Mesothelial cell of epicardium (in vitro differentiated cells): Measurements from ENCODE around the gene MCM5. TPM values are rescaled to one million over a fixed set of nuclear protein-coding genes. Genes with fewer than 3 reads are reported as not detected.

Experiments
- DNase-seq, 2 experiments: peaks; one replicate each; pipeline ENCODE4 v3.0.0; 2021; ENCODE audit warnings: low spot score in 2 of 2; ENCODE audit not compliant: unreplicated experiment in 2 of 2
- H3K27ac Mint-ChIP-seq: 2 replicates; pipeline ENCODE4 v1.8.0; 2021; ENCODE audit warnings: mixed read lengths
- H3K27me3 Mint-ChIP-seq: 2 replicates; pipeline ENCODE4 v1.8.0; 2021; ENCODE audit warnings: low read depth, mixed read lengths
- H3K36me3 Mint-ChIP-seq: 2 replicates; pipeline ENCODE4 v1.8.0; 2021; ENCODE audit warnings: mixed read lengths
- H3K4me1 Mint-ChIP-seq: 2 replicates; pipeline ENCODE4 v1.8.0; 2021; ENCODE audit warnings: mixed read lengths
- H3K4me3 Mint-ChIP-seq: 2 replicates; pipeline ENCODE4 v1.8.0; 2021; ENCODE audit warnings: mild to moderate bottlenecking, moderate library complexity, mixed read lengths
- H3K9me3 Mint-ChIP-seq: 2 replicates; pipeline ENCODE4 v1.8.0; 2021; ENCODE audit warnings: mixed read lengths
- total RNA-seq: library from RNA; stranded (reverse); gene quantifications from 3 replicates; pipeline ENCODE4 v1.2.1, GENCODE V29; 2021
- TF ChIP-seq, protein P1 (sequence below): fragments of 200-600 bp; sonication (generic); IDR thresholded peaks from one replicate; pipeline ENCODE4 v1.5.0; 2021; ENCODE audit warnings: antibody characterized with exemption; ENCODE audit not compliant: unreplicated experiment

The MCM5 gene
- total RNA-seq, 1 donor from 2014 or later: 59.7 TPM

DNA sequence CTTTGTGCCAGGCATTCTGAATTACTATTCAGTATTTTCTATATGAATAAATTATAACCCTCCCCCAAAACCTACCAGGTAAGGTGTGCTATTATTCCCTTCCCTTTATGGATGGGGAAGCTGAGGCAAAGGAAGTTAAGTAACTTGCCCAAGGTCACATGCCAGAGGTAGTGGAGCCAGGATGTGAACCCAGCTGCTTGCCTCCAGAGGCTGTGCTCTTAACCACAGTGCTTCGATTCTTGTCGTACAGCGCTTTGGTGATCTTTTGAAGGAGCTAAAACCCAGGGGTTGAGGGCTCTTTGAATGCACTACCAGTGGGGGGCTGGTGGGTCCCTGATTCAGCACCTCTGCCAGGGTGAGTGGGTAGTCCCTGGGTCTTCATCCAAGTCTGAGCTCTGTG, 18.8 kb downstream of the MCM5 start:
- no peaks in the 10 kb centered on the region for H3K4me1 Mint-ChIP-seq
- H3K36me3 Mint-ChIP-seq: peaks cover 20% of the 10 kb centered on the region
- no peak overlapping the region for H3K4me3 Mint-ChIP-seq
- no peak overlapping the region for H3K27ac Mint-ChIP-seq
- TF ChIP-seq, protein P1, sequence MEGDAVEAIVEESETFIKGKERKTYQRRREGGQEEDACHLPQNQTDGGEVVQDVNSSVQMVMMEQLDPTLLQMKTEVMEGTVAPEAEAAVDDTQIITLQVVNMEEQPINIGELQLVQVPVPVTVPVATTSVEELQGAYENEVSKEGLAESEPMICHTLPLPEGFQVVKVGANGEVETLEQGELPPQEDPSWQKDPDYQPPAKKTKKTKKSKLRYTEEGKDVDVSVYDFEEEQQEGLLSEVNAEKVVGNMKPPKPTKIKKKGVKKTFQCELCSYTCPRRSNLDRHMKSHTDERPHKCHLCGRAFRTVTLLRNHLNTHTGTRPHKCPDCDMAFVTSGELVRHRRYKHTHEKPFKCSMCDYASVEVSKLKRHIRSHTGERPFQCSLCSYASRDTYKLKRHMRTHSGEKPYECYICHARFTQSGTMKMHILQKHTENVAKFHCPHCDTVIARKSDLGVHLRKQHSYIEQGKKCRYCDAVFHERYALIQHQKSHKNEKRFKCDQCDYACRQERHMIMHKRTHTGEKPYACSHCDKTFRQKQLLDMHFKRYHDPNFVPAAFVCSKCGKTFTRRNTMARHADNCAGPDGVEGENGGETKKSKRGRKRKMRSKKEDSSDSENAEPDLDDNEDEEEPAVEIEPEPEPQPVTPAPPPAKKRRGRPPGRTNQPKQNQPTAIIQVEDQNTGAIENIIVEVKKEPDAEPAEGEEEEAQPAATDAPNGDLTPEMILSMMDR: no peak
- no peaks in the 10 kb centered on the region for H3K27me3 Mint-ChIP-seq
- no peak for DNase-seq
- H3K9me3 Mint-ChIP-seq: no peaks in the 10 kb centered on the region

DNA sequence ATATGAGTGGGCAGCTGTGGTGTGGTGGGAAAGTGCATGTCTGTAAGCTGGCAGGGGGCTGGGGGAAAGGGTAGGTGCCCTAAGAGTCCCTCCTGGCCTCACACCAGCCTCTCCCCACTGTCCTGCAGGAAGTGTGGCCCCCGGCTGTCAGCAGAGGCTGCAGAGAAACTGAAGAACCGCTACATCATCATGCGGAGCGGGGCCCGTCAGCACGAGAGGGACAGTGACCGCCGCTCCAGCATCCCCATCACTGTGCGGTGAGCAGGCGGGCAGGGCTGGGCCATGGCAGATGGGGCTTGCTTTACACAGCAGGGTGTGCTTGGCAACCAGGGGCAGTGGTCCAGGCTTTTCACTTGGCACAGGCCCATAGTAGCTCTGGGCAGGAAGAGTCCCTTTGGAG, 19.8 kb downstream of the MCM5 start:
- DNase-seq: no peak
- Mint-ChIP-seq H3K4me1 (no peaks in the 10 kb centered on the region), H3K36me3 (peaks cover 18% of the 10 kb centered on the region), H3K27me3 (no peaks in the 10 kb centered on the region), H3K9me3 (no peaks in the 10 kb centered on the region), H3K27ac (no peak overlapping the region), H3K4me3 (no peak overlapping the region)
- TF ChIP-seq, protein P1: no peak

DNA sequence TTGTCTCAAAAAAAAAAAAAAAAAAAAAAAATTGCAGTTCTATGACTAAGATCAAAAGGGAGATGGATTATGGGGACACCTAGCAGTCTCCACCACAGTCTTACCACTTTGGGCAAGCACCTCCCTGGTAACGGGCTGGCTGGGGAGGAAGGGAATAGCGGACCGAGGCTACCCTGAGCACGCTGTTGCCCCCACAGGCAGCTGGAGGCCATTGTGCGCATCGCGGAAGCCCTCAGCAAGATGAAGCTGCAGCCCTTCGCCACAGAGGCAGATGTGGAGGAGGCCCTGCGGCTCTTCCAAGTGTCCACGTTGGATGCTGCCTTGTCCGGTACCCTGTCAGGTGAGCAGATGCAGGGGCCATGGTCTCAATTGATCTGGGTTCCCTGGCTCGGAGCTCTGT, 21.2 kb downstream of the MCM5 start:
- TF ChIP-seq, protein P1: no peak
- Mint-ChIP-seq H3K36me3 (peaks cover 15% of the 10 kb centered on the region), H3K4me1 (peaks cover 1% of the 10 kb centered on the region), H3K9me3 (no peaks in the 10 kb centered on the region), H3K27ac (no peak overlapping the region), H3K27me3 (no peaks in the 10 kb centered on the region), H3K4me3 (no peak overlapping the region)
- no peak for DNase-seq

DNA sequence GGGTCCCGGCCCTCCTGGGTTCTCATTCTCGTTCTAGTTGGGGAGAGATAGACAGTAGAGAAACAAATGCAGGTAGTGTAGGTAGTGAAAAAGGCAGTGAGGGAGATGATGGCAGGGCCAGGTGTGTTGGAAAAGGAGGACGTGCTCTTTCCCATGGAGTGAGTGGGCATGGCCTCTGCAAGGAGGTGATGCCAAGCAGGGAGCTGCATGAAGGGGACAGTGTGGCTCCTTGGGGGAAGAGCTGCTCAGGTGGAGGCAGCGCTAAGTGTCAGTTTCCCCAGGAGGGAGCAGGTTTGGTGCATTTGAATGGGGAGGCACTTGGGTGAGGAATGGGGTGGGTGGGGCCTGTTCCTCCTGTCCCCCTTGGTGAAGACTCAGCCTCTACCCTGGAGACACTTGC, 22.2 kb downstream of the MCM5 start:
- DNase-seq: no peak
- H3K4me1 Mint-ChIP-seq: peaks cover 8% of the 10 kb centered on the region
- H3K27me3 Mint-ChIP-seq: no peaks in the 10 kb centered on the region
- no peaks in the 10 kb centered on the region for H3K9me3 Mint-ChIP-seq
- H3K36me3 Mint-ChIP-seq: peaks cover 9% of the 10 kb centered on the region
- no peak overlapping the region for H3K4me3 Mint-ChIP-seq
- TF ChIP-seq, protein P1: no peak
- no peak overlapping the region for H3K27ac Mint-ChIP-seq

DNA sequence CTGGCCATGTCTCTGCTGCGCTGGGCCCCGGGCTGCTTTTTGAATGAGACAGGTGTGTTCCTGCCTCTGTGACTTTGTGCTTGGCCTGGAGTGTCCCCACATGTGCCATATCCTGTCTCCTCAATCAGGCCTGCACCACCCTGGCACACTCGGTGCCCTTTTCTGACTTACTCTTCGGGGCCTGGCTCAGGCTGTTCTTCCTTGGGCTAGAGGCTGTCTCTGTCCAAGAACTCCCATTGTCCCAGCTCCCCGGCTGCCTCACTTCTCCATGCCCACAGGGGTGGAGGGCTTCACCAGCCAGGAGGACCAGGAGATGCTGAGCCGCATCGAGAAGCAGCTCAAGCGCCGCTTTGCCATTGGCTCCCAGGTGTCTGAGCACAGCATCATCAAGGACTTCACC, 23.0 kb downstream of the MCM5 start:
- Mint-ChIP-seq H3K27ac (no peak overlapping the region), H3K9me3 (no peaks in the 10 kb centered on the region), H3K4me3 (no peak overlapping the region), H3K36me3 (peaks cover 8% of the 10 kb centered on the region), H3K4me1 (peaks cover 8% of the 10 kb centered on the region), H3K27me3 (no peaks in the 10 kb centered on the region)
- no peak for DNase-seq
- TF ChIP-seq, protein P1: no peak

DNA sequence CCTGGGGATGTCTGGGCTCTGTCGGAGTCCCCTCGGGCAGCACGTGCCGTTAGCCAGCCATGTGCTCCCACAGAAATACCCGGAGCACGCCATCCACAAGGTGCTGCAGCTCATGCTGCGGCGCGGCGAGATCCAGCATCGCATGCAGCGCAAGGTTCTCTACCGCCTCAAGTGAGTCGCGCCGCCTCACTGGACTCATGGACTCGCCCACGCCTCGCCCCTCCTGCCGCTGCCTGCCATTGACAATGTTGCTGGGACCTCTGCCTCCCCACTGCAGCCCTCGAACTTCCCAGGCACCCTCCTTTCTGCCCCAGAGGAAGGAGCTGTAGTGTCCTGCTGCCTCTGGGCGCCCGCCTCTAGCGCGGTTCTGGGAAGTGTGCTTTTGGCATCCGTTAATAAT, 24.1 kb downstream of the MCM5 start:
- Mint-ChIP-seq H3K36me3 (peaks cover 7% of the 10 kb centered on the region), H3K27me3 (no peaks in the 10 kb centered on the region), H3K4me1 (peaks cover 8% of the 10 kb centered on the region), H3K27ac (no peak overlapping the region), H3K4me3 (no peak overlapping the region), H3K9me3 (no peaks in the 10 kb centered on the region)
- no peak for DNase-seq
- TF ChIP-seq, protein P1: no peak
